ENCODE results near the gene ARL13B. TPM values are rescaled to one million over a fixed set of nuclear protein-coding genes. Genes with fewer than 3 reads are reported as not detected.

The ARL13B gene
- total and polyA plus RNA-seq, 3 donors from 2014 or later, result 6.2 to 15.4 (median 14.9) TPM

DNA sequence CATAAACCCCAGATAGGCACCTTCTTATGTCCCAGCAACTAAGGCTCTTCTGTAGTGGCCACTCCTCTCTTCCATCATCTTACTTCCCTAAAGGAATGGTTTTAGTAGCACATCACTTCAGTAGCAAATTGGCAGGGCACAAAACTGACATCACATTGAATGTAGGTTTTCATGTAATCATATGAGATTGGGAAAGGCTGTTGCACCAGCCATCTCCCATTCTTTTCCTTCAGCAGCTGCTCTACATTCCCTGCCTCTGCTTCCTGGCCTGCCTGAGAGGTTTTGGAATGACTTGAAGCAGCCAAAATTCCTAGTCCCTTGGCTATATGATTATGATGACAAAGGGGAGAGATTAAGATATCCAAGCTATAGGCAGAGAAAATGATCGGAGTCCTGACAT is 119.4 kb downstream of the ARL13B start:
- intact Hi-C loops (cut with DNase I; ENCODE audit: low total_unique reads), result no loop called here
- Histone ChIP-seq H3K9me3 (no peaks in the 10 kb centered on the region), H3K36me3 (ENCODE audit: low read depth, missing control alignments) (no peaks in the 10 kb centered on the region), H3K4me3 (no peak overlapping the region), H3K27ac (no peak overlapping the region), H3K27me3 (no peaks in the 10 kb centered on the region), H3K4me1 (no peaks in the 10 kb centered on the region)
- 62 to 69% methylated on average over 1 of the region's 1 CpG for WGBS, 2 donors
- TF ChIP-seq CTCF (IDR thresholded peaks at IDR 0.05), result no peak
- TF ChIP-seq POLR2A (IDR thresholded peaks at IDR 0.05), result no peak
- DNase-seq, result no peak

- intact Hi-C loops (cut with DNase I; ENCODE audit: low total_unique reads), result no loop called here
- TF ChIP-seq CTCF (IDR thresholded peaks at IDR 0.05), result no peak
- no peak for TF ChIP-seq POLR2A (IDR thresholded peaks at IDR 0.05)
- no peaks in the 10 kb centered on the region for H3K36me3 ChIP-seq (ENCODE audit: low read depth, missing control alignments)
Observed at GRCh38 chr3:94101860-94102259, 121.9 kb downstream of the ARL13B start.

More at GRCh38 chr3:94101860-94102259, 121.9 kb downstream of the ARL13B start:
- H3K9me3 ChIP-seq, result no peaks in the 10 kb centered on the region
- 55 to 70% methylated on average over 4 of the region's 4 CpGs for WGBS, 2 donors
- peaks cover 7% of the 10 kb centered on the region for H3K4me1 ChIP-seq
- no peak overlapping the region for H3K27ac ChIP-seq
- DNase-seq, result no peak
- H3K27me3 ChIP-seq, result no peaks in the 10 kb centered on the region
- H3K4me3 ChIP-seq, result no peak overlapping the region

Small RNA genes lying within 50 kb of the gene (small RNA-seq; reads per million reads assigned to genes)
- 0 reads per million in 2 donors for gene RF00019
- gene RNU6-511P, result 0 reads per million in 2 donors

Other genes starting within 250 kb of the ARL13B start
- gene PROS1, start 6.3 kb upstream of the ARL13B start, total RNA-seq, result 10 to 100 TPM; 14.3 to 28.4 TPM
- 17.0 TPM for gene PROS1, start 6.3 kb upstream of the ARL13B start, polyA plus RNA-seq (ENCODE audit: insufficient read depth, low read depth, low replicate concordance)
- gene STX19, start 48.4 kb downstream of the ARL13B start, total RNA-seq, result not detected
- gene STX19, start 48.4 kb downstream of the ARL13B start, polyA plus RNA-seq (ENCODE audit: insufficient read depth, low read depth, low replicate concordance), result 0.29 TPM
- 10 to 100 TPM in 1 of 2 donors, 1 to 10 TPM in 1; 9.1 to 10.9 TPM for gene DHFR2, start 82.8 kb downstream of the ARL13B start, total RNA-seq
- gene DHFR2, start 82.8 kb downstream of the ARL13B start, polyA plus RNA-seq (ENCODE audit: insufficient read depth, low read depth, low replicate concordance), result 9.3 TPM
- gene NSUN3, start 82.9 kb downstream of the ARL13B start, total RNA-seq, result 10 to 100 TPM; 19.1 to 19.6 TPM
- 9.3 TPM for gene NSUN3, start 82.9 kb downstream of the ARL13B start, polyA plus RNA-seq (ENCODE audit: insufficient read depth, low read depth, low replicate concordance)